UCSD-AML1 (cell line): ENCODE data around the gene INPP5F.
"Not testable (repeated sequence)": the region's sequence is repeated elsewhere in the genome, so short reads cannot be mapped to it uniquely, and the experiment has no call there.

Experiments used
- DNase-seq: peaks from one replicate; lab custom pipeline; 2025; ENCODE audit not compliant: unreplicated experiment; lab: John Stamatoyannopoulos, UW

The INPP5F gene

GRCh38 chr10:119860866-119861607 is 135.2 kb downstream of the INPP5F start:
- no peak for DNase-seq

DNA sequence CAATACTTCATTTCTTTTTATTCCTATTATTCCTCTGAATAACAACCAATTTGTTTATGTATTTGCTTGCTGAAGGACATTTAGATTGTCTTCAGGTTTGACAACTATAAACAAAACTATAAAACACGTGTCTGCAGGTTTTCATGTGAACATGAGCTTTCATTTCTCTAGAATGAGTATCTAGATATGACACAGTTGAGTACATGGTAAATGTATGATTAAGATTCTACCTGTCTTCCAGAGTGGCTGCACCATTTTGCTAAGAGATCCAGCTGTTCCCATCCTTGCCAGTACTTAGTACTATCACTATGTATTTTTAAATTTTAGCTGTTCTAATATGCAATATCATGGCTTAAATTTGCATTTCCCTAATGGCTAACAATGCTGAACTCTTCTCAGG is 136.7 kb downstream of the INPP5F start:
- no peak for DNase-seq

- no peak for DNase-seq
Observed at GRCh38 chr10:119863951-119864565, 138.2 kb downstream of the INPP5F start.

GRCh38 chr10:119865699-119866240 is 139.9 kb downstream of the INPP5F start:
- no peak for DNase-seq

GRCh38 chr10:119867317-119867716 is 141.5 kb downstream of the INPP5F start:
- no peak for DNase-seq

GRCh38 chr10:119869398-119869797 is 143.5 kb downstream of the INPP5F start:
- not testable (repeated sequence) for DNase-seq

- peak; percentile 69 for DNase-seq
Observed at GRCh38 chr10:119871881-119872609, 146.2 kb downstream of the INPP5F start.

GRCh38 chr10:119872610-119872859 is 146.7 kb downstream of the INPP5F start, which contains the start of gene MCMBP:
Gene MCMBP, minus strand, starts transcription at chr10:119872843. Its CDS starts 259 bp downstream, at chr10:119872584.
- DNase-seq, result no peak

- DNase-seq, result peak; percentile 92
Observed at GRCh38 chr10:119872860-119873681, 147.2 kb downstream of the INPP5F start.

GRCh38 chr10:119878524-119878923 is 152.7 kb downstream of the INPP5F start:
- DNase-seq, result no peak
